Lower leg skin (tissue), 3 donors: ENCODE data around the gene KRTAP2-1.

Experiments
- CTCF ChIP-seq, 3 donors: fragments of 450-650 bp; IDR thresholded peaks; one replicate each; pipeline ENCODE4 v1.5.1; 2016; ENCODE audit warnings: antibody characterized with exemption in 3 of 3, mild to moderate bottlenecking in 3 of 3, moderate library complexity in 2 of 3
- POLR2A ChIP-seq, 2 donors: fragments of 450-650 bp; IDR thresholded peaks; one replicate each; pipeline ENCODE4 v1.6.1; 2016 to 2017; ENCODE audit warnings: antibody characterized with exemption in 2 of 2, mild to moderate bottlenecking in 1 of 2, moderate library complexity in 1 of 2

- no peak for TF ChIP-seq CTCF (IDR thresholded peaks at IDR 0.05)
- TF ChIP-seq POLR2A (IDR thresholded peaks at IDR 0.05), result no peak
Measured at GRCh38 chr17:41013606-41014005, 33.5 kb downstream of the KRTAP2-1 start.
